HG03095 (cell line): ENCODE measurements around the gene SUCO.

ENCODE experiments used
- ATAC-seq: cut with Tn5 transposase; IDR thresholded peaks from one replicate; pipeline ENCODE4 v1.9.1; 2021; ENCODE audit warnings: moderate library complexity; ENCODE audit not compliant: unreplicated experiment

The SUCO gene

DNA sequence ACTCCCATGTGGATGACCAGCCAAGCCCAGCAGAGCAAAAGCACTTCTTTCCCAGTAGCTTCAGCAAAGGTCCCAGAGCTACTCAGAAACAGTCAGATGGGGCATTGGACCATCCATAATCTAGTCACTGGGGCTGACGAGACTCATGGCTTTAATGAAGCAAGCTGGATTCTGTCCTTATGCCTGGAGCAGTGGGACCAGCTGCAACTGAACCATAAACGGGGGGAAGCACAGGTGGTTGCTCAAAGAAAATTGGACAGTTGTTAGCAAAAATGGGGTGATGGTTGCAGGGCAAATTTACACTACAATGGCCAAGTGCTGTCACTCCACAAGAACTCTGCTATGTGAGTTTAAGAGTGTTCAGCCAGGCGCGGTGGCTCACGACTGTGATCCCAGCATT, 108.5 kb downstream of the SUCO start:
- ATAC-seq = no peak

DNA sequence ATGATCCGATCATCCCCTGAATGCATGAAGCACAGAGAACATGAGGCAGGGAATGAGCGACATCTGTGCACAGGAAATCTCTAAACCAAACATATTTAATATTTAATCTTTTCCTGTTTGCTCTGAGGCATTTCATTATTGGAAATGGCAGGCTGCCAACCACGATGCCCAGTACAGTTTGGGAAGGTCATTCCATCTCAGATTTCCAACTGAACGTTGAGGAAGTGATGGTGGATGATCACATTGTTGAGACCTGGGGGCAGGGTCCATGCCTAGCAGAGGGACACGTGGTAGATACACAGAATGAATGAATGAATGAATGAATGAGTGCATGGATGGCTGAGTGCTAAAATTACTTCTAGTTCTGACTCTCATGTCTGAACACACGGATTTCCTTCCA, 110.0 kb downstream of the SUCO start:
- ATAC-seq = no peak

DNA sequence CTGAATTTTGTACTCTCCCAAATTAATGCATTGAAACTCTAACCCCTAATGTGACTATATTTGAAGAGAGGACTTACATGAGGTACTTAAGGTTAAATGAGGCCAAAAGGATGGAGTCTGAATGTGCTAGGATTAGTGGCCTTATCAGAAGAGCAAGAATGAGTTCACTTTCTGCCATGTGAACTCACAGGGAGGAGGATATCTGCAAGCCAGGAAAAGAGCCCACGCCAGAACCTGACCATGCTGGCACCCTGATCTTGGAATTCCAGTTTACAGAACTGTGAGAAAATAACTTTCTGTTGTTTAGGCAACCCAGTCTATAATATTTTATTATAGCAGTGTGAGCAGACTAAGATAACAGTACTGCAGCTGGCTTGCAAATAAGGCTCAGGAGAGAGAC, 113.7 kb downstream of the SUCO start:
- ATAC-seq = no peak

DNA sequence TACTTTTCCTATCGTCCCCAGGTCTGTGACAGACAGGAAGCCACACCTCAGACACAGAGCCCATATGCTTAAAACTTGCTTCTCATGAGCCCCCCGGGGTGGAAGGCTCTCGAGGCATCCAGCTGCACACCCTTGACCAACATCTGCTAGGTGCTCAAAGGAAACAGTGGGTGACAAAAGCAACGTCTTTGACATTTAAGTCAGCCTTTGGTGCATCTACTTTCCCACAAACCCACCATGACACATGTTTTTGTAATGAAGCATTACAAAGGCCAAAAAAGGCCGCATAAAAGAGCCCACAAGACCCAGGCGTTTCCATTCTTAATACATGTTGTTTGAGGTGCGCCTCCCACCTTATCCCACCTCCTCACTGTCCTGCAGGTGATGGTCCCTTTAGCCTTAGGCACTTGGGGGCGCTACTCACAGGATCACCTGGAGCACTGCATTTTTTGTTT, 114.2 kb downstream of the SUCO start:
- ATAC-seq = no peak

DNA sequence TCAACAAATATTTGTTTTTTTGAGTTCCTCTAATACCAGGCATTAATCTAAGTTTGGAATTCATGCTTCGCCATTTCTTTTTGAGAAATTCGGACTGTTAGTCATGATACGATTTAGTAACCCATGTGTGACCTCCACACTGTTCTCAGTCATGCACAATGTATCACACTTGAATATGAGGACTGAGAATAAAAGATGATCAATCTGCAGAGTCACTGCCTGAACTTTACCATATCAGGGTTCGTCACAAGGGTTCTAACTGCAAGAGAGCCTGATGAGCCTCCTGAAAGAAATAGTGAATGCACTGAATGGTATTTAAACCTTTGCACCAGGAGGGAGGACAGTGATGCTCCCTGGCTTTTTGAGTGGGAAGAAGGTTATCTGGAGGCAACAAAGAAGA, 115.0 kb downstream of the SUCO start:
- no peak for ATAC-seq

DNA sequence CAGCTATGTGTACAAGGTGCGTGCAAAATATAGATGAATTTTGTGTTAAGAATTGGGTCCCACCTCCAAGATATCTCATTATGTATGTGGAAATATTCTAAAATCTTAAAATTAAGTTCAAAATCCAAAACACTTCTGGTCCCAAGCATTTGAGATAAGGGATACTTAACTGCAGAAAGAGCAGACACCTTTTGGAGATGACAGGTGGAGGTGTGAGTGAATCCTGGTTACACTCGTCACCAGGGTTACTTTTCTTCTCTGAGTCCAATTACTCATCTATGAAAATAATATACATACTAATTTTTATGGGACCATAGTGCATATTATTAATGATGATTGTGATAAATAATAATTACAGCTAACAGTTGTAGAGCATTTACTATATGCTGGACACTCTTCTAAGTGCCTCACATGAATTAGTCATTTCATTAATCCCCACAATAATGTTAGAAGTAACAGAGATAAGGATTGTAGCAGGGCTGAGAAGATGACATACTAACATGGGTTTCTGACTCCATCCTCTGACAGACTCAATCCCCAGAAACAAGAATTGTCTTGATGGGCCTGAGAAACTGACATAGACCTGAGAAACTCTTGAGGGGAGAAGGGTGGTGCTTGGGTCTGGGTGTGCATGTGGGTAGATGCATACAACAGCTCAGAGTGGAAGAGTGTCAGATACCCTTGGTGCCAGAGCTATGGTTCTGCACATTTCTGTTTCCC, 117.7 kb downstream of the SUCO start:
- ATAC-seq = no peak

DNA sequence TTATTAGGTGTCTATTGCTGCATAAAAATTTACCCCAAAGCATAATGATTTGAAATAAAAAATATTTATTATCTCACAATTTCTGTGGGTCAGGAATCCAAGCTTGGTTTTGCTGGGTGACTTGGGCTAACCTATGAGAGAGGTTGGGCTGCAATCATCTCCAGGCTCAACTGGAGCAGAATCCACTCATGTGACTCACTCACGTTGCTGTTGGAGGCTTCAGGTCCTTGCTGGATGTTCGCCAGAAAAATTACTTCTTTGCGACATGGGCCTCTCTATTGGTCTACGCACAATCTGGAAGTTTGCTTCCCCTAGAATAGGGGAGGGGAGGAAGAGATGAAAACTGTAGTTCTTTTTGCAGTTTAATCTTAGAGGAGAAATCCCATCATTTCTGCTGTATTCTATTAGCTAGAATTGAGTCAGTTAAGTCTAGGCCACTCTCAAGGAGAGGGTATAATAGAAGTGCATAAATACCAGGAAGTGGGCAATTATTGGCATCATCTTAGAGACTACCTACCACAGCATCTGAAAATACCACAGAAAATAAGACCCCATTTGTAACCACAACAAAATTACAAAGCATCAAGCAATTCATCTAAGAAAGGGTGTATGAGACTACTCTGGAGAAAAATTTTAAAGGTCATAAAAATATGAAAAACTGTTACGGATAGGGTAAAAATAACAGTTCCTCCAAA, 120.2 kb downstream of the SUCO start:
- no peak for ATAC-seq

DNA sequence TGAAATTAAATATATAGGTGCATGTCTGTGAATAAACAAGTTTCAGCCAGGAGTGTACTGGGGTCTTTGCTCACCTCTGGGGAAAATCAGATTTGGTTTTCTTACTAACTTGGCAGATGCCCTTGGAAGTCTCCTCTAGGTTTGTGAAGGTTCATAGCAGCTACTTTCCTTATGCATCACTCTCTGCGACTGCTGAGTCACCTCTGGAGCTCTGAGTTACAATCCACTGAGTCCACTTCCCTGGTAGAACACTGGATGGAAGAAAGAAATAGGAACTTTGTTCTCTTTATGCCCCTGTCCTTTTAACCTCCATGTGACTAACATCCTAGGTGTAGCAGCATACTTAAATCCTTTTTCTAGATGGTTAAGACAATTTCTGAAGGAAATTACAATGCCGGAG, 121.6 kb downstream of the SUCO start:
- ATAC-seq = no peak

DNA sequence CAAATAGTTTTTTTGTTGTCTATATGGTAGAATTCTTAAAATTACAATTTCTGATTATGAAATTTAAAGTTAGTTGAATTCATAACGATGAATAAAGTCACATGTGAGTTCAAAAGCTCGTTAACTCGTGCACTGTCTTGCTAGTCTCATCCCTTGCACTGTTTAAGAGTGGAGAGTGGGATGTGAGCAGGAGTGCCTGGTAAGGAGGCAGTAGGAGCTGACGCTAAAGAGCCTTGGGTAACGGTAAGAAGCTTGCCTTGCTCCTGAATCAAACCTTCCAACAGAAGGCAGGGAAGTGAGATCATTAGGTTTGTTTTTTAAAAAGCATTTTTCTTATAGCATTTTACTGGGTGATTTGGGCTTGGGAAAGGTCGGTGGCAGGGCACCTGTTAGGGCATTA, 123.6 kb downstream of the SUCO start:
- ATAC-seq = no peak

DNA sequence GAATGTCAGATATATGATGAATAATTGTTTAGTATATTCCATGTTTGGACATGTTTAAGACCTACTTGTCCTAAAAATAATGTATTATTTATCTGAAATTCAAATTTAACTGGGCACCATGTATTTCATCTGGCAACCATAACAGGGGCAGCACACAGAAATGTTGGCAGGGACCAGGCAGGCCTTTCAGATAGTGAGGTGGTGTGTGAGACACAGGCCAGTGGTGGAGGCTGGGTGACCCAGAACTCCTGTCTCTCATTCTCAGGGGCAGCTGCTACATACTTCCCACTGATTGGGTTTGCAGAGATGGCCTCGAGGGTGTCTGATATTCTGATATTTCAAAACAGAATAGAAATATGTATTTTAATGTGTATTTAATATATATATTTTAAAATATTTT, 124.6 kb downstream of the SUCO start:
- no peak for ATAC-seq

DNA sequence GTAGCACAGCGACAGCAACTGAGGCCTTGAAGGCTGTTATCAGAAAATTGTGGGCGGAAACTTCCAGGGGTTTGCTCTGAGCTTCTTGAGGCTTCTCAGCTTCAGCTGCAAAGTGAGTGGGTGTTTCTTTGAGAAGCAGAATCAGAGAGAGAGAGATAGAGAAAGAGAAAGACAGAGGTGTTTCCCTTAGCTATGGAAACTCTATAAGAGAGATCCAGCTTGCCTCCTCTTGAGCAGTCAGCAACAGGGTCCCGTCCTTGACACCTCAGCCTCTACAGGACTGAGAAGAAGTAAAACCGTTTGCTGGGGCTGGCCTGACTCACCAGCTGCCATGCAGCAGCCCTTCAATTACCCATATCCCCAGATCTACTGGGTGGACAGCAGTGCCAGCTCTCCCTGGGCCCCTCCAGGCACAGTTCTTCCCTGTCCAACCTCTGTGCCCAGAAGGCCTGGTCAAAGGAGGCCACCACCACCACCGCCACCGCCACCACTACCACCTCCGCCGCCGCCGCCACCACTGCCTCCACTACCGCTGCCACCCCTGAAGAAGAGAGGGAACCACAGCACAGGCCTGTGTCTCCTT, 126.0 kb downstream of the SUCO start, which contains the start of gene FASLG:
FASLG (plus strand) TSS at position 233 of the 583 bp plus-strand sequence; CDS start at position 332, 99 bp downstream.
- no peak for ATAC-seq

DNA sequence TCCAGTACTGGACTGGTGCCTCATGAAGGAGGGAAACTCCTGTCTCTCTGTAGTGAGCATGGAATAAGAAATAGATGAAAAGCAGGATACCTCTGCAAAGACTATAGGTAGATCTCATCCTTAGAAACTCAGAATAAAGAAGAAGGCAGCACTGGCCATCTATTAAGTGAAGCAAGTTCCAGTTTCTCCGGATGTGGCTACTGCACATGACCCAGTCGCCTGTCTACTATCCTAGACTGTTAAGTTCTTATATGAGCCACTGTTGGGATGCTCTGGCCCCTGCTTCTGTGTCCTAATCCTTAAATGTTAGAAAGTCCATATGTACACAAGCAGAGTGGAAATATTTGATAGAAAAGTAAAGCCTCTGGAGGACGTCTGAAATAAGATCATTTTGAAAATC, 128.2 kb downstream of the SUCO start:
- no peak for ATAC-seq
